ENCODE measurements around the gene IFNA13. TPM values are rescaled to one million over a fixed set of nuclear protein-coding genes. Genes with fewer than 3 reads are reported as not detected.
A peak's percentile ranks its signal among the peaks of the same experiment; 100 is the strongest.

Gene IFNA13
- total and polyA plus RNA-seq, 2 of the 13 experiments (the other 11 are each of a cell fraction or from before 2014, with no cell fraction given): not detected

DNA sequence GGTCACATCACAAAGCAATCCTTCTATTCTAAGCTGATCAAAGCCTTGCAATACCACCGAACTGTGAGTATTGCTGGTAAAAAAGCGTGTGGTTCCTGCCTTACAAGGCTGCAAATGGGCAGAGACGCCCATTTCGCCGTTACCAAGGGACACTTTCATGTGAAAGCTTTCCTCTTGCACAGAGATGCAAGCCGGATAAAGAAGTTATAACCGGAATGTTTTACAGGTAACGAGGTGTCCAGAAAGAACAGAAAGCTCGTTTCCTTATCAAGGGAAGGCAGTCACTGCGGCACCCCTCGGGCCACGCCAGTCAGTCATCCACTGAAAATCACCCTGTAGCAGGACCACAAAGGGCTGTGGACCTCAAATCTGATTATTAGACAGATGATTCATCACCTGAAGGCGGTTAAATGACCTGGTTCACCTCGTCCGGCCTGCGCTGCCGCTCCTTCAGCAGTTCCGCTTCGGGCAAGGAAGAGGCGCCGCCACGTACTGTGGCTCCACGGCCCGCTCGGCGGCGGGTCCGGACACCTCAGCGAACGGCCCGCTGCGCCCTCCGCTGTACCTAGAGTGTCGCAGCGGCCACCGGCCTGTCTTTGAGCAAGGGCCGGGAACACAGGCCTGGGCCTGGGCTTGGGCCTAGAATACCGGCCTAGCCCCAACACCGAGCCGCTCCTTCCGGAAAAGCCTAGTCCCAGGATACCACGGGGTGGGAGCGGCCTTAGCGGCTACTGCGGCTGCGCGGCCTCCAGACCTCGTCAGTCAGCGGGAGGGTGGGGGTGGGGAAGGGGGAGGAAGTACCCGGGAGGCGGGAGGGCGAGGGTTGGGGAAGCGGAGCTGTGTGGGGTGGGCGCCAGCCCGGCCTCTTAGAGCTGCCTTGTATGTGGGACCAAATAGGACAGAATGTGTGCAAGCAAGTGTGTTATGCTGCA is 32.9 kb downstream of the IFNA13 start, which contains the start of gene KLHL9 (continued):
- TF ChIP-seq, protein P1, sequence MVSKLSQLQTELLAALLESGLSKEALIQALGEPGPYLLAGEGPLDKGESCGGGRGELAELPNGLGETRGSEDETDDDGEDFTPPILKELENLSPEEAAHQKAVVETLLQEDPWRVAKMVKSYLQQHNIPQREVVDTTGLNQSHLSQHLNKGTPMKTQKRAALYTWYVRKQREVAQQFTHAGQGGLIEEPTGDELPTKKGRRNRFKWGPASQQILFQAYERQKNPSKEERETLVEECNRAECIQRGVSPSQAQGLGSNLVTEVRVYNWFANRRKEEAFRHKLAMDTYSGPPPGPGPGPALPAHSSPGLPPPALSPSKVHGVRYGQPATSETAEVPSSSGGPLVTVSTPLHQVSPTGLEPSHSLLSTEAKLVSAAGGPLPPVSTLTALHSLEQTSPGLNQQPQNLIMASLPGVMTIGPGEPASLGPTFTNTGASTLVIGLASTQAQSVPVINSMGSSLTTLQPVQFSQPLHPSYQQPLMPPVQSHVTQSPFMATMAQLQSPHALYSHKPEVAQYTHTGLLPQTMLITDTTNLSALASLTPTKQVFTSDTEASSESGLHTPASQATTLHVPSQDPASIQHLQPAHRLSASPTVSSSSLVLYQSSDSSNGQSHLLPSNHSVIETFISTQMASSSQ (IDR thresholded peaks at IDR 0.05; ENCODE audit: low read depth): no peak
- TF ChIP-seq, protein P1 (CRISPR knock-in tag; IDR thresholded peaks at IDR 0.05; ENCODE audit: borderline replicate concordance): no peak; the same call in 1 of the 2 replicates
- TF ChIP-seq PTBP1 (IDR thresholded peaks at IDR 0.05; ENCODE audit: low read depth, low read length, poor library complexity, severe bottlenecking) (no peak), ZNF83 (CRISPR knock-in tag; IDR thresholded peaks at IDR 0.05; ENCODE audit: borderline replicate concordance) (no peak), ZBTB7A (CRISPR knock-in tag; IDR thresholded peaks at IDR 0.05) (no peak), RXRB (CRISPR knock-in tag; IDR thresholded peaks at IDR 0.05; ENCODE audit: borderline replicate concordance) (no peak), POLR2AphosphoS2 (IDR thresholded peaks at IDR 0.05; ENCODE audit: low read depth, low read length) (no peak), ZNF253 (CRISPR knock-in tag; IDR thresholded peaks at IDR 0.05; ENCODE audit: borderline replicate concordance) (no peak), NR2F1 (CRISPR knock-in tag; IDR thresholded peaks at IDR 0.05) (no peak), ZNF335 (CRISPR knock-in tag; IDR thresholded peaks at IDR 0.05) (no peak), ZBTB7B (CRISPR knock-in tag; IDR thresholded peaks at IDR 0.05) (no peak; the same call in 1 of the 2 replicates), CBX2 (IDR thresholded peaks at IDR 0.05; ENCODE audit: low read depth, low read length) (no peak), CBX2 (CRISPR knock-in tag; IDR thresholded peaks at IDR 0.05; ENCODE audit: low read depth) (no peak), ZNF558 (CRISPR knock-in tag; IDR thresholded peaks at IDR 0.05; ENCODE audit: borderline replicate concordance) (peak; percentile 91; the same call in 1 of the 2 replicates), ZBTB26 (CRISPR knock-in tag; IDR thresholded peaks at IDR 0.05; ENCODE audit: borderline replicate concordance) (peak; percentile 40; the same call in 1 of the 2 replicates), HMG20B (CRISPR knock-in tag; conservative IDR thresholded peaks at IDR 0.05) (peak; percentile 54; the same call in 1 of the 2 replicates), BRCA1 (CRISPR knock-in tag; IDR thresholded peaks at IDR 0.05) (0 out of 2 replicates have a peak, but pooled peaks have one; percentile 82), BATF2 (CRISPR knock-in tag; IDR thresholded peaks at IDR 0.05) (no peak), ZKSCAN5 (CRISPR knock-in tag; IDR thresholded peaks at IDR 0.05) (no peak), ZNF737 (CRISPR knock-in tag; IDR thresholded peaks at IDR 0.05; ENCODE audit: borderline replicate concordance) (peak; percentile 94; the same call in 1 of the 2 replicates)
- TF ChIP-seq, protein P2, sequence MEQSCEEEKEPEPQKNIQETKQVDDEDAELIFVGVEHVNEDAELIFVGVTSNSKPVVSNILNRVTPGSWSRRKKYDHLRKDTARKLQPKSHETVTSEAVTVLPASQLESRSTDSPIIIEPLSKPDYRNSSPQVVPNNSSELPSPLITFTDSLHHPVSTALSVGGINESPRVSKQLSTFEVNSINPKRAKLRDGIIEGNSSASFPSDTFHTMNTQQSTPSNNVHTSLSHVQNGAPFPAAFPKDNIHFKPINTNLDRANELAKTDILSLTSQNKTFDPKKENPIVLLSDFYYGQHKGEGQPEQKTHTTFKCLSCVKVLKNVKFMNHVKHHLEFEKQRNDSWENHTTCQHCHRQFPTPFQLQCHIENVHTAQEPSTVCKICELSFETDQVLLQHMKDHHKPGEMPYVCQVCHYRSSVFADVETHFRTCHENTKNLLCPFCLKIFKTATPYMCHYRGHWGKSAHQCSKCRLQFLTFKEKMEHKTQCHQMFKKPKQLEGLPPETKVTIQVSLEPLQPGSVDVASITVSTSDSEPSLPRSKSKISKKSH (CRISPR knock-in tag; IDR thresholded peaks at IDR 0.05; ENCODE audit: borderline replicate concordance): 0 out of 2 replicates have a peak, but pooled peaks have one; percentile 28
